MM.1S (cell line): ENCODE results near the gene APH1B.

ENCODE experiments used
- DNase-seq: peaks from one replicate; pipeline ENCODE4 v3.0.0-alpha.2; 2015
- H2AFZ ChIP-seq: fragments of 300-600 bp; sonication (generic); 2 replicates; pipeline ENCODE4 v1.6.0; 2016; ENCODE audit warnings: antibody characterized with exemption, low read length
- H3F3A ChIP-seq: fragments of 300-600 bp; sonication (generic); 2 replicates; pipeline ENCODE4 v1.6.1; 2016; ENCODE audit warnings: mild to moderate bottlenecking, antibody characterized with exemption, low read length, moderate library complexity, mixed read lengths; ENCODE audit not compliant: insufficient read depth
- H3K27ac ChIP-seq: fragments of 300-600 bp; sonication (generic); 2 replicates; pipeline ENCODE4 v1.5.1; 2016; ENCODE audit warnings: mild to moderate bottlenecking, low read length
- H3K27me3 ChIP-seq: fragments of 300-600 bp; sonication (generic); replicated peaks from 2 replicates; pipeline ENCODE4 v1.6.0; 2016; ENCODE audit warnings: low read length; ENCODE audit not compliant: insufficient read depth
- H3K36me3 ChIP-seq: fragments of 300-600 bp; sonication (generic); replicated peaks from 2 replicates; pipeline ENCODE4 v1.6.1; 2016; ENCODE audit warnings: mild to moderate bottlenecking, low read length, mixed read lengths; ENCODE audit not compliant: insufficient read depth
- H3K4me1 ChIP-seq: fragments of 300-600 bp; sonication (generic); 2 replicates; pipeline ENCODE4 v1.6.1; 2016; ENCODE audit warnings: low read length, mixed read lengths
- H3K4me2 ChIP-seq: fragments of 300-600 bp; sonication (generic); 2 replicates; pipeline ENCODE4 v1.6.0; 2016; ENCODE audit warnings: low read depth, low read length
- H3K4me3 ChIP-seq: fragments of 300-600 bp; sonication (generic); 2 replicates; pipeline ENCODE4 v1.5.1; 2016; ENCODE audit warnings: low read length, mixed read lengths
- H3K79me2 ChIP-seq: fragments of 300-600 bp; sonication (generic); 2 replicates; pipeline ENCODE4 v1.6.1; 2016; ENCODE audit warnings: mixed run types, low read length, mixed read lengths
- H3K9ac ChIP-seq: fragments of 300-600 bp; sonication (generic); 2 replicates; pipeline ENCODE4 v1.6.1; 2016; ENCODE audit warnings: low read length, mixed read lengths
- H3K9me2 ChIP-seq: fragments of 300-600 bp; sonication (generic); replicated peaks from 2 replicates; pipeline ENCODE4 v1.6.1; 2016; ENCODE audit warnings: mild to moderate bottlenecking, low read length, mixed read lengths; ENCODE audit not compliant: insufficient read depth
- H3K9me3 ChIP-seq: fragments of 300-600 bp; sonication (generic); replicated peaks from 2 replicates; pipeline ENCODE4 v1.6.1; 2016; ENCODE audit warnings: mild to moderate bottlenecking, low read length, mixed read lengths; ENCODE audit not compliant: insufficient read depth
- H4K20me1 ChIP-seq: fragments of 300-600 bp; sonication (generic); 2 replicates; pipeline ENCODE4 v1.6.1; 2016; ENCODE audit warnings: mild to moderate bottlenecking, low read length, moderate library complexity, mixed read lengths; ENCODE audit not compliant: insufficient read depth
- CTCF ChIP-seq: fragments of 300-600 bp; sonication (generic); IDR thresholded peaks from 2 replicates; pipeline ENCODE4 v1.5.1; 2016; ENCODE audit warnings: antibody characterized with exemption, low read length, mixed read lengths
- EZH2 ChIP-seq: fragments of 300-600 bp; sonication (generic); optimal IDR thresholded peaks from 2 replicates; pipeline ENCODE3; 2017; ENCODE audit warnings: low read depth, mild to moderate bottlenecking, antibody characterized with exemption, low read length, mixed read lengths
- EZH2phosphoT487 ChIP-seq: fragments of 300-600 bp; sonication (generic); IDR thresholded peaks from 2 replicates; pipeline ENCODE4 v1.6.1; 2018; ENCODE audit warnings: antibody characterized with exemption, low read length

APH1B gene

GRCh38 chr15:63301088-63301487 is 23.7 kb downstream of the APH1B start:
- H3K79me2 ChIP-seq, result no peaks in the 10 kb centered on the region
- no peaks in the 10 kb centered on the region for H3K9me3 ChIP-seq
- DNase-seq, result no peak
- TF ChIP-seq EZH2phosphoT487 (no peak), EZH2 (no peak), CTCF (no peak)
- no peaks in the 10 kb centered on the region for H3K36me3 ChIP-seq
- H3K4me3 ChIP-seq, result no peak overlapping the region
- H3K9ac ChIP-seq, result no peak overlapping the region
- H3K4me2 ChIP-seq, result no peak overlapping the region
- H3K27me3 ChIP-seq, result no peaks in the 10 kb centered on the region
- H2AFZ ChIP-seq, result no peak overlapping the region
- no peak overlapping the region for H3K27ac ChIP-seq
- no peaks in the 10 kb centered on the region for H3F3A ChIP-seq
- no peaks in the 10 kb centered on the region for H3K9me2 ChIP-seq
- H3K4me1 ChIP-seq, result no peaks in the 10 kb centered on the region
- no peaks in the 10 kb centered on the region for H4K20me1 ChIP-seq

GRCh38 chr15:63305260-63305659 is 27.9 kb downstream of the APH1B start:
- Histone ChIP-seq H3K9me3 (no peaks in the 10 kb centered on the region), H3K27me3 (no peaks in the 10 kb centered on the region), H3F3A (no peaks in the 10 kb centered on the region), H3K27ac (no peak overlapping the region), H3K4me3 (no peak overlapping the region), H3K4me2 (no peak overlapping the region), H3K4me1 (no peaks in the 10 kb centered on the region), H2AFZ (no peak overlapping the region), H3K36me3 (no peaks in the 10 kb centered on the region), H3K9me2 (no peaks in the 10 kb centered on the region), H3K9ac (no peak overlapping the region), H3K79me2 (no peaks in the 10 kb centered on the region), H4K20me1 (no peaks in the 10 kb centered on the region)
- no peak for TF ChIP-seq EZH2phosphoT487
- no peak for TF ChIP-seq EZH2
- TF ChIP-seq CTCF, result no peak
- no peak for DNase-seq

- Histone ChIP-seq H3K27me3 (no peaks in the 10 kb centered on the region), H3K36me3 (no peaks in the 10 kb centered on the region), H3K4me1 (no peaks in the 10 kb centered on the region), H3K9me2 (no peaks in the 10 kb centered on the region), H3F3A (no peaks in the 10 kb centered on the region), H3K27ac (no peak overlapping the region), H2AFZ (no peak overlapping the region), H3K4me2 (no peak overlapping the region), H4K20me1 (no peaks in the 10 kb centered on the region), H3K79me2 (no peaks in the 10 kb centered on the region), H3K4me3 (no peak overlapping the region), H3K9me3 (no peaks in the 10 kb centered on the region), H3K9ac (no peak overlapping the region)
- no peak for TF ChIP-seq CTCF
- no peak for TF ChIP-seq EZH2
- no peak for TF ChIP-seq EZH2phosphoT487
- DNase-seq, result no peak
These were observed 29.2 kb downstream of the APH1B start for GRCh38 chr15:63306492-63307073.
